ENCODE results near the gene C1orf35.

C1orf35 gene

DNA sequence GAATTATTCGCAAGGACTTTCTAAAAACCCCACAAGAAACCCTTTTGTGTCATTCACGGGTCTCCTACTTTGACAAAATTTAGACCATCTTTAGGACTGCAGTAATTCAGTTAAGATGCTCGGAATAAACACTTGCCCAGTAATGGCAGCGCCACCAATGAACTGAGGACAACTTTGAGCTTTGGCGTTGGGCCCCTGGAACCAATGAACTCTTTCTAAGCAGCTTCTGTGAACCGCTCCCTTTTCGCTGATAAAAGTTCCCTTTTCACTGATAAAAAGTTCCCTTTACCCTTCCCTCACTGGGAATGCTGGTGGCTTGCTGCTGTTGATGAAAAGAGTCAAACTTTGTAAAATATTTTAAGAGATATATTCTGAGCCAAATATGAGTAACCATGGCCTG lies 7.4 kb upstream of the C1orf35 start:
- no peaks in the 10 kb centered on the region for H3K27me3 ChIP-seq (ENCODE audit: low read depth)
- H3K4me1 ChIP-seq, result peaks cover 2% of the 10 kb centered on the region; the same call in 1 of the 2 replicates
- no peaks in the 10 kb centered on the region for H3K9me3 ChIP-seq
- in situ Hi-C loops (cut with MboI; ENCODE audit: low sequenced_read_pairs), result no loop called here
- peaks cover 13% of the 10 kb centered on the region for H3K36me3 ChIP-seq (replicated peaks)
- no peak for DNase-seq (ENCODE audit: low spot score in 2 of 2)
- no peak overlapping the region for H3K4me3 ChIP-seq

DNA sequence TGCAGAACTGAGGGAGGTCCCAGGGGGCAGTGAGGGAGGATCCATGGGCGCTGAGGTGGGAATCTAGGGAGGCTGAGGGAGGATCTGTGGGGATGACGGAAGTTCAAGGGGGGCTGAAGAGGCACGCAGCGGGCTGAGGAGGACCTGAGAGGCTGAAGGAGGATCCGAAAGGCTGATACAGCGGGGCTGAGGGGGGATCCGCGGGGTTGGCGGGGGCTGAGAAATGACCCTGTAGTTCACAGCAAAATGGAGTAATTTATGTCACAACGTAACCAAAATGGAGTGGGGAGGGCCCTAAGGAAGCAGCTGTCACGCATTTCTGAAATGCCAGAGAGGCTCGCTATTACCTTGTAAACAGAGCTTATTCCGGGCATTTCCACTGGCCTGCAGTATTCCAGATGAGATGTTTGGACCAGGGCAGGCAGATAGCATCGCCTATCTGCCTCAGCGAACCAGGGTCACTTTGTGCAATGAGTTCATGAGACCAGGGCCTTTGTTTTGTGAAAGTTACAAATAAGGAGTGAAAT lies 6.9 kb upstream of the C1orf35 start:
- Histone ChIP-seq H3K27me3 (ENCODE audit: low read depth) (no peaks in the 10 kb centered on the region), H3K9me3 (no peaks in the 10 kb centered on the region), H3K36me3 (replicated peaks) (peaks cover 13% of the 10 kb centered on the region), H3K4me1 (peaks cover 2% of the 10 kb centered on the region; the same call in 1 of the 2 replicates), H3K4me3 (peak overlapping the region; percentile 89)
- in situ Hi-C loops (cut with MboI; ENCODE audit: low sequenced_read_pairs), result no loop called here
- no peak for DNase-seq (ENCODE audit: low spot score in 2 of 2)

DNA sequence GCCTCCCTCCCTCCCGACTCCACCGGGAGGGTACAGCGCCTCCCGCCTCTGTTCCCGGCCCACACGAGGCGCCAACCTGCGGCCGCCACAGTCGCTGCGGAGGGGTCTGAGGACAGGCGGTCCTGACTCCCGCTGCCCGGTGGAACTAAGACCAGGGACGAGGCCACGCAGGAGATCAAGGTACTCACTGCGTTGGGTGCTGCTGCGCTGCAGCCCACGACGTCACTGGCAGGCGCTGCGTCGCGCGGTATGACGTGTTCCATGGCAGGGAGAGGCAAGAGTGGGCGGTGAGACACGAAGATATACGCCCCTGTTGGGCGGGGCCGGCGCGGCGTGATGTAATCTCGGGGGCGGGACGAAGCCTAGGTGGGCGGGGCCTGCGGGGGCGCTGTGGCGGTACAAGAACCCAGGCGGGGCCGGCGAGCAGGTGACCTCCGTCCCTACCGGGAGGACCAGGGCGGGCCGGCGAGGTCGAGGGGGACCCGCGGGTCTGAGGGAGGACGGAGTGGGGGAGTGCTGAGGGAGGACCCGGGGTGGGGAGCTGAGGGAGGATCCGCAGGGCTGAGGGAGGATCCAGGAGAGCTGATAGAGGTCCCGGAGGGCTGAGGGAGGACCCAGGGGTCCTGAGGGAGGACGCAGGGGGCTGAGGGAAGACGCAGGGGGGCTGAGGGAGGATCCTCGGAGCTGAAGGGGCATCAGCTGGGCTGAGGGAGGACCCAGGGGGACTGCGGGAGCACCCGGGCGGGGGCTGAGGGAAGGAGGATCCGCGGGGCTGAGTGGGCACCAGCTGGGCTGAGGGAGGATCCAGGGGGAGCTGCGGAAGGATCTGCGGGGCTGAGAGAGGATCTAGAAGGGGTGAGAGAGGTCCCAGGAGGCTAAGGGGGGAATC lies 6.2 kb upstream of the C1orf35 start, which contains the start of gene MRPL55:
TSS of gene MRPL55 (minus strand) at position 227 of the 889 bp plus-strand sequence. CDS start 1,039 bp downstream, outside the sequence.
- H3K36me3 ChIP-seq (replicated peaks), result peaks cover 13% of the 10 kb centered on the region
- H3K4me3 ChIP-seq, result peak within 1 kb of the TSS; percentile 89
- H3K27me3 ChIP-seq (ENCODE audit: low read depth), result no peaks in the 10 kb centered on the region
- H3K4me1 ChIP-seq, result peaks cover 2% of the 10 kb centered on the region; the same call in 1 of the 2 replicates
- in situ Hi-C loops (cut with MboI; ENCODE audit: low sequenced_read_pairs), result no loop called here
- peak; percentile 93 to 97 for DNase-seq (ENCODE audit: low spot score in 2 of 2)
- H3K9me3 ChIP-seq, result no peaks in the 10 kb centered on the region

GRCh38 chr1:228108742-228109072 lies 5.6 kb upstream of the C1orf35 start:
- Histone ChIP-seq H3K4me3 (peak overlapping the region; percentile 89), H3K9me3 (no peaks in the 10 kb centered on the region), H3K27me3 (ENCODE audit: low read depth) (no peaks in the 10 kb centered on the region), H3K4me1 (peaks cover 5% of the 10 kb centered on the region), H3K36me3 (replicated peaks) (peaks cover 13% of the 10 kb centered on the region)
- in situ Hi-C loops (cut with MboI; ENCODE audit: low sequenced_read_pairs), result no loop called here
- no peak for DNase-seq (ENCODE audit: low spot score in 2 of 2)

DNA sequence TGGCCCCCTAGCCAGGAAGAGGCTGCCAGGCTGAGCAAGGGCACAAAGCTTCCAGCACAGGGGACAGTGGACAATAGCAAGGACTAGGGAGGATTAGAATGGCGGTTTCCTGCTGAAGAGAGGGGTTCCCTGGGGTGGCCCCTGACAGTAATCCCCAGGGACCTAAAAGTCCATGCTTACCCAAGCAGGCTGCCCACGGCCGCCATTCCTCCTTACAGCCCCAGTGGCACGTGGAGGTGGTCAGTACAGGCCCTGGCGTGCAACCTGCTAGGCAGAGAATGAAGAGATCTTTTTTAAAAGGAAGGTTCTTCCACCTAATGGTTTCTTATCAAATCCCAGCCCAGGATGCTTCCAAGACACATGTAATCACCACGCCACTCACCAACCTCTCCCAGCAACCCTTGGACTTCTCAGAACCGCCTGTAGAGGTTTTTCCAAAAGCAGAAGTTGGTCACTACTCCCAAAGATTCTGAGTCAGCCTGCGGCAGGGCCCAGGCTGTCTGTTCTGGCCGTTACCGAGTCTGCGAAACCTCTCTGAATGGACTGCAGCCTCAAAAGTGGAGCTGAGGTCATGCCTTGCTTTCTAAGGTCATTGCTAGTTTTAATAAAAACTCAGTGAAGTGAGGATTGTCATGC lies 5.0 kb upstream of the C1orf35 start:
- Histone ChIP-seq H3K27me3 (ENCODE audit: low read depth) (no peaks in the 10 kb centered on the region), H3K4me1 (peaks cover 8% of the 10 kb centered on the region), H3K9me3 (no peaks in the 10 kb centered on the region), H3K36me3 (replicated peaks) (peaks cover 13% of the 10 kb centered on the region), H3K4me3 (peak overlapping the region; percentile 89)
- in situ Hi-C loops (cut with MboI; ENCODE audit: low sequenced_read_pairs), result no loop called here
- no peak for DNase-seq (ENCODE audit: low spot score in 2 of 2)

DNA sequence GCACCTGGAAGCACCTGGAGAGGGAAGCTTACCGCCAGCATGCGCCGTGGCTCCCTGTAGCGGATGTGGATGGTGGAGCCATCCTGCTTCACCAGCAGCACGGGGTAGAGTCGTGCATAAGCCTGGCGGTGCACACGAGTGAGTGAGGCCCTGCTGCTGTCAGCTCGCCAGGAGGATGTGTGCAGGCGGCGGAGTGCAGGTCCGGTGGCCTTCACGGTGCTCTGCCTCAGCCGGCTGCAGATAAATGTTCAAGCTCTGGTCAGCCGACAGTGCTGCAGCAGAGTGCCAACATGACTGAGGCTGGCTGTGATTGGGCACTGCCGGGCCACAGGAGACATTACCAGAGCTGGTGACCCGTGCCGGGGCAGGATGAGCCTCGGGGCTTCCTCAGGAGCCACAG lies 4.5 kb upstream of the C1orf35 start:
- in situ Hi-C loops (cut with MboI; ENCODE audit: low sequenced_read_pairs), result no loop called here
- H3K4me1 ChIP-seq, result peaks cover 8% of the 10 kb centered on the region
- no peaks in the 10 kb centered on the region for H3K9me3 ChIP-seq
- no peak overlapping the region for H3K4me3 ChIP-seq
- peaks cover 13% of the 10 kb centered on the region for H3K36me3 ChIP-seq (replicated peaks)
- DNase-seq (ENCODE audit: low spot score in 2 of 2), result no peak
- H3K27me3 ChIP-seq (ENCODE audit: low read depth), result no peaks in the 10 kb centered on the region

DNA sequence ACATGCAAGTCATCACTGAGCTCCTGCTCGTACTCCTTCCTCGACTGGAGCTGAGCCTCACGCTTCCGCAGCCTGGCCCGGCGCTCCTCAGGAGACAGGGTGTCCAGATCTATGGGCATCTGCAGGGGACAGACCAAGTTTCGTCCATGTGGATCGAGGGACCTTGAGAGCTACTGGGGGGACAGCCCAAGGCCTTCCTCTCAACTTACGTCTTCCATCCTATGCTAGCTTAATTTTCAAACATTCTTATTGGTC lies 3.6 kb upstream of the C1orf35 start:
- no peak for DNase-seq (ENCODE audit: low spot score in 2 of 2)
- H3K9me3 ChIP-seq, result no peaks in the 10 kb centered on the region
- in situ Hi-C loops (cut with MboI; ENCODE audit: low sequenced_read_pairs), result no loop called here
- peaks cover 8% of the 10 kb centered on the region for H3K4me1 ChIP-seq
- H3K4me3 ChIP-seq, result no peak overlapping the region
- H3K36me3 ChIP-seq (replicated peaks), result peaks cover 13% of the 10 kb centered on the region
- H3K27me3 ChIP-seq (ENCODE audit: low read depth), result no peaks in the 10 kb centered on the region

- Histone ChIP-seq H3K36me3 (replicated peaks) (peaks cover 18% of the 10 kb centered on the region), H3K27me3 (ENCODE audit: low read depth) (no peaks in the 10 kb centered on the region), H3K4me3 (no peak overlapping the region), H3K9me3 (no peaks in the 10 kb centered on the region), H3K4me1 (peaks cover 8% of the 10 kb centered on the region)
- in situ Hi-C loops (cut with MboI; ENCODE audit: low sequenced_read_pairs), result no loop called here
- DNase-seq (ENCODE audit: low spot score in 2 of 2), result no peak
These were observed 3.1 kb upstream of the C1orf35 start for GRCh38 chr1:228105996-228106799.

DNA sequence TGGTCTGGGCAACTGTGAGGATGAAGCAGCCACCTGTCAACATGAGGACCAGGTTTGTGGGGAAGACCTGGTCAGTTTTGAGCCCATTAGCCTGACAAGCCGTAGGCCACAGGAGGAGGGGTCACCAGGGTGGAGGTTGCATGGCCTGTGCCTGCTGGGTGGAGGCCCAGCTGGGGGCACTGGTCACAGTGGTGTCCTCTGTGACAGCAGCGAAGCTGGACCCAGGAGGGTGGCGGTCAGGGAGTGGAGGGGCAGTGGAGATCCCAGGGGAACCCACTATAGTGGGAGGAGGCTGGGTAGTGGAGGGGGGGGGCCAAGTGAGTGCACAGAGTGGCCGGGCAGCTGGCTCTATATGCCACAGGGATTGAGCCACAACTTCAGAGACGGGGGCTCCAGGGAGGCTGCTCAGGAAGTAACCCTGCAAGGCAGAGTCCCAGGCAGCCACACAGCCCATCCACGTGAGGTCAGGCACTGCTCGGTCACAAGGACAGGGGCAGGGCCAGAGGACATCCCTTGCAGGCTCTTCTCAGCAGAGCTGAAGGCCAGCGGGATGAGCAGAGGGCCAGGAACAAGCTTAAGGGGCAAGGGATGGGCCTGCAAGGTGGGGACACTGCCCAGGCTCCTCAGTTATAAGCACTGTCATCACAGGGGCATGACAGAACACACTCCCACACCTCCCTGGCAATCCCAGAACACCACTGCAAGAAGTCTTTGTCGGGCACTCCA lies 2.3 kb upstream of the C1orf35 start:
- no peak for DNase-seq (ENCODE audit: low spot score in 2 of 2)
- in situ Hi-C loops (cut with MboI; ENCODE audit: low sequenced_read_pairs), result no loop called here
- H3K36me3 ChIP-seq (replicated peaks), result peaks cover 26% of the 10 kb centered on the region
- H3K4me3 ChIP-seq, result no peak overlapping the region
- no peaks in the 10 kb centered on the region for H3K9me3 ChIP-seq
- H3K27me3 ChIP-seq (ENCODE audit: low read depth), result no peaks in the 10 kb centered on the region
- peaks cover 8% of the 10 kb centered on the region for H3K4me1 ChIP-seq

GRCh38 chr1:228104526-228105269 lies 1.6 kb upstream of the C1orf35 start:
- peaks cover 8% of the 10 kb centered on the region for H3K4me1 ChIP-seq
- no peaks in the 10 kb centered on the region for H3K9me3 ChIP-seq
- H3K36me3 ChIP-seq (replicated peaks), result peaks cover 33% of the 10 kb centered on the region
- no peaks in the 10 kb centered on the region for H3K27me3 ChIP-seq (ENCODE audit: low read depth)
- DNase-seq (ENCODE audit: low spot score in 2 of 2), result no peak
- in situ Hi-C loops (cut with MboI; ENCODE audit: low sequenced_read_pairs), result no loop called here
- no peak overlapping the region for H3K4me3 ChIP-seq

DNA sequence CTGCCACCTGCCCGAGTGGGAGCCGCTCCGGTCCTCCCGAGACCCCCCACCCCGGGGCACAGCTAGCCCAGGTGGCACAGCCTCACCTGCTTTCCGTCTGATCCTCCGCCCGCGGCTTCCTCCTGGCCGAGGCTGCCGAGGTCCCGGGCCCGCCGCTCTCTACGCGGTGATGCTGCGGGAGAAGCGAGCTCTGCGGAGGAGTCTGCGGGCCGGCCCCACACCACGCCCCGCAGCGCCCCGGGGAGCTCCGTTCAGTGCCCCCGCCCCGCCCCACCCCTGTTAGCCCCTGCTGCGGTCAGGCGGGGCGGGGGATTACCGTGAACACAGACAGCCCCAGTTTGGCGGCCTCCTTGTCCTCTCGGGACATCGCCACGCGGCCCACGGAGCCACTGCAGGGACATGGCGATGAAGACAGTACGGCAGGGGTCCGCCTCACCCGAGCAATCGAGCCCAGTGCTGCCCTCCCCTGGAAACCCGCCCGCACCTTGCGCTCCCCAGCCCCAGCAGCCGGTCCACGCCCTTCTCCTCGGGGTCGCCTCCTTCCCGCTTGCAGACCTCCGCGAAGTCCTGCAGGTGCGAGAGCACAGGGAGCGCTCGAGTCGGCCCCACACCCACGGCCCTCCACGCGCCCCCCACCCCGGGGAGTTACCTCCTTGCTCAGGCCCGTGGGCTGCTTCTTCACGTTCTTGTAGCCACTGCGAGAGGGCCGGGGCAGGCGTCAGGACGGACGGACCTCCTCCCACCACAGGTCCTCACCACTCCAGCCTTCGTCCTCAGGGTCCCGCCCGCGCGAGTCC lies 933 bp downstream of the C1orf35 start:
- peaks cover 5% of the 10 kb centered on the region for H3K4me1 ChIP-seq
- DNase-seq (ENCODE audit: low spot score in 2 of 2), result peak in 1 of 2 experiments; percentile 78
- H3K36me3 ChIP-seq (replicated peaks), result peaks cover 52% of the 10 kb centered on the region
- in situ Hi-C loops (cut with MboI; ENCODE audit: low sequenced_read_pairs), result no loop called here
- peak overlapping the region; percentile 97 for H3K4me3 ChIP-seq
- no peaks in the 10 kb centered on the region for H3K27me3 ChIP-seq (ENCODE audit: low read depth)
- H3K9me3 ChIP-seq, result no peaks in the 10 kb centered on the region

DNA sequence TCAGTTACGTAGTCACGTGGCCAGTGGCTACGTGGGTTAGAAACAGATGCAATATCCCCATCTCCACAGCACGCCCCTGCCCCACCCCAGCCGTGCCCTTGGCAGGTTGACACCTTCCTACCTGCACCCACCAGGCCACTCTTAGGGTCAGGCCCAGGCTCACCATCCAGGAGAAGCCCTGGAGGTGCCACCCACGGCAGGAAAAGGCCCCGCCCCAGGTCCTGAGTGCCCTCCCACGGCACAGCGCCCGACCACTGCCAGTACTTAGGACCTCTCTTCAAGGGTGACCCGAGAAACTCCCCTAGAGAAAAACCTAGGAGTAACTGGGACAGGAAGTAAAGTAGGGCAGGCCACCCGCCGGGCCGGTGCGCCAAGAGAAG lies 1.5 kb downstream of the C1orf35 start:
- in situ Hi-C loops (cut with MboI; ENCODE audit: low sequenced_read_pairs), result no loop called here
- Histone ChIP-seq H3K27me3 (ENCODE audit: low read depth) (no peaks in the 10 kb centered on the region), H3K36me3 (replicated peaks) (peaks cover 54% of the 10 kb centered on the region), H3K9me3 (no peaks in the 10 kb centered on the region), H3K4me1 (peaks cover 5% of the 10 kb centered on the region), H3K4me3 (peak overlapping the region; percentile 97)
- DNase-seq (ENCODE audit: low spot score in 2 of 2), result no peak

Measured in HAP-1 (cell line).